KOPT-K1 (cell line): ENCODE results near the gene OTOR.

ENCODE experiments used
- H3K27ac ChIP-seq: fragments of 200-600 bp; sonication (generic); 2 replicates; pipeline ENCODE4 v1.5.1; 2016; ENCODE audit warnings: antibody characterized with exemption, mild to moderate bottlenecking, low read depth, low read length; ENCODE audit not compliant: poor library complexity, severe bottlenecking
- H3K36me3 ChIP-seq: fragments of 200-600 bp; sonication (generic); 2 replicates; pipeline ENCODE4 v1.5.1; 2017; ENCODE audit warnings: antibody characterized with exemption, mild to moderate bottlenecking, low read length, moderate library complexity; ENCODE audit not compliant: insufficient read depth
- H3K9me3 ChIP-seq: fragments of 200-600 bp; sonication (generic); 2 replicates; pipeline ENCODE4 v1.5.1; 2017; ENCODE audit warnings: antibody characterized with exemption, low read length, mild to moderate bottlenecking; ENCODE audit not compliant: insufficient read depth, poor library complexity, severe bottlenecking

OTOR gene, protein sequence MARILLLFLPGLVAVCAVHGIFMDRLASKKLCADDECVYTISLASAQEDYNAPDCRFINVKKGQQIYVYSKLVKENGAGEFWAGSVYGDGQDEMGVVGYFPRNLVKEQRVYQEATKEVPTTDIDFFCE

DNA sequence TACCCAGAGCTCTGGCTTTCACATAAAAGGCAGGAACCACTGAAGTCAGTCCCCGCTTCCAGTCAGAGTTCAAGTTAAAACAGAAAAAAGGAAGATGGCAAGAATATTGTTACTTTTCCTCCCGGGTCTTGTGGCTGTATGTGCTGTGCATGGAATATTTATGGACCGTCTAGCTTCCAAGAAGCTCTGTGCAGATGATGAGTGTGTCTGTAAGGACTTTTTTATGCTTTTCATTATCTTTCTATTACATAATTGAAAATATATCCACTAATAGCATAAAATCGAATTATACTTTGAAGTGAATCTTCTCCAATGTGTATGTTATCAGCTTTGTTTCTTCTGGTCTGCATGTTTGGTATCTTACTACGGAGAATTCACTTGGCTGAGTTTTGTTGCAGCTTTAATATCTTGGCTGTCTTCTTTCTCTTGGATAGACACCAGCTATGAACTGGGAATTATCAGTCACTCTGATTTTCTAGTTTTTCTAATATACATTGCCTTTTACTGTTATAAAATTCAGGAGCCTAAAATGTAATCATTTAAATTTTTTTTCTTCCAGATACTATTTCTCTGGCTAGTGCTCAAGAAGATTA lies at the start of gene OTOR:
Gene OTOR (plus strand): TSS at position 51 of the 593 bp plus-strand sequence. CDS start 44 bp downstream, at position 95.
- Histone ChIP-seq H3K9me3 (no peaks in the 10 kb centered on the region), H3K27ac (no peak within 1 kb of the TSS), H3K36me3 (no peaks in the 10 kb centered on the region)

- Histone ChIP-seq H3K36me3 (no peaks in the 10 kb centered on the region), H3K27ac (no peak overlapping the region), H3K9me3 (no peaks in the 10 kb centered on the region)
Observed at GRCh38 chr20:16699293-16699692, 48.9 kb upstream of the OTOR start.

GRCh38 chr20:16701296-16701695 lies 46.9 kb upstream of the OTOR start:
- H3K9me3 ChIP-seq = peaks cover 10% of the 10 kb centered on the region
- H3K27ac ChIP-seq = no peak overlapping the region
- H3K36me3 ChIP-seq = no peaks in the 10 kb centered on the region

DNA sequence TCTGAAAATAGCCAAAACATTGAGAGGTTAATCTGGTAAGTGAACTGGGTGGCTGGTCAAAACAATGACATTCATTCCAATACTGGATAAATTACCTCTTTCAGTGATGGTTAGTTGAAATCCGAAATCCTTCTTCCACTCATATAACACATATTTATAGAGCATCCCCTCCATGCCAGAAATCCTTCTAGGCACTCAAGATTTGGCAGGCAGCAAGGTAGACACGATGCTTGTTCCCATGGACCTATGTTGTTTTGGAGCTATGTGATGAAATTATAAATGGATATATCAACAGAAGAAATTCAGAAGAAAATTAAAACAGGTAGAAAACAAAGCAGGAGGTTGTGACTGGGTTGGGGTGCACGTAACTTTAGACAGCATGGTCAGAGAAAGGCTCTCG lies 44.6 kb upstream of the OTOR start:
- Histone ChIP-seq H3K27ac (no peak overlapping the region), H3K9me3 (peaks cover 21% of the 10 kb centered on the region), H3K36me3 (no peaks in the 10 kb centered on the region)

DNA sequence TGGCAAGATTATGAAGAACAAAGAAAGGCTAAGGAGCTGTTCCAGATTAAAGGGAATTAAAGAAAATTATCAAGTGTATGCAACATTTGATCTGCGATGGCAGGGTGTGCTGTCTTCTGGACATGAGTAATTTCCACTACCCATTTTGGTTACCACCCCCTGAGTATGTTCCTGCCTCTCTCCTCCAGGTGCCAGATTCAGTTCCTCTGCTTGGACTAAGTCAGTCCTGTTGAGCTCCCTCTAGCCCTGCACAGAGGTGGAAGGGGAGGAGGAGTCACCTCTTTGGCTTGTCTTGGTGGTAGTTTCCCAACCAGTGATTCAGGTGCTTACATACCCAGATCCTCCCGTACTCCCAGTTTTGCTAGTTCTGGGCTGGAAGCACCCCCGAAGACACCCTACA lies 40.5 kb upstream of the OTOR start:
- peaks cover 21% of the 10 kb centered on the region for H3K9me3 ChIP-seq
- no peaks in the 10 kb centered on the region for H3K36me3 ChIP-seq

DNA sequence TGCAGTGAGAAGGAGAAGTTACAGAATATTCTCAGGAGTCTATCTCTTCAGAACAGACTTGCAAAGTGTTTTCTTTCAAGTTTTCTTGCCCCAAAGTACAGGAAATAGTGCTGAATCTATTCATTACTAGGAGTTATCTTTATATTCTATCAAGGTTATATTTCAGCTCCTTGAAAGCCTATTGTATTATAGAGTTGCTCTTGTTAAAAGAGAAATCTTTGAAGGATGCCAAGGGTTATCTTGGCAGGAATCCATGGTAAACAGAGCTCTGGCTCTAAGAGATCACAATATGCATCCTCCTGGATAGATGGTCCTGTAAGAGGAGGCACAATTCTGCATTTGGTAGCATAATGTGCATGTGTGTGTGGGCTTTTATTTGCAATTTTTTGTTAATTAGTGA lies 39.6 kb upstream of the OTOR start:
- Histone ChIP-seq H3K36me3 (no peaks in the 10 kb centered on the region), H3K9me3 (peaks cover 24% of the 10 kb centered on the region), H3K27ac (no peak overlapping the region)

More for the DNA sequence above, 40.5 kb upstream of the OTOR start:
- no peak overlapping the region for H3K27ac ChIP-seq

DNA sequence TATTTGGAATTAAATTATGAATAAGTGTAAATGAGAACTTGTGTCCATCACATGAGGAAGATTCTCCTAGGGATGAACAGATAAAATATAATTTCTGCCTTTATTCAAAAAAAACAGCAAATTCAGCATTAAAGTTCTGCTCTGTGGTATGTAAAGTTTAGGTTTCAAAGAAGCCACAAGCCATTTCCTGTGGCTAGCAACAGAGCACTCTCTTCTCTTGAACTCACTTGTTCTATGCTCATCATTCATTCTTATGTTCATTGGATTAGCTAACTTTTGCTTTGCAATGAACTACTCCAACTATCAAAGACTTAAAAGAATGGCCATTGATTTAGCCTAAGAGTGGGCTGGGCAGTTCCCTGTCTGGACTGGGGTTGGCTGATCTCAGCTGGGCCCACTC lies 39.1 kb upstream of the OTOR start:
- H3K27ac ChIP-seq = no peak overlapping the region
- peaks cover 29% of the 10 kb centered on the region for H3K9me3 ChIP-seq
- no peaks in the 10 kb centered on the region for H3K36me3 ChIP-seq

- Histone ChIP-seq H3K9me3 (peaks cover 33% of the 10 kb centered on the region), H3K36me3 (no peaks in the 10 kb centered on the region), H3K27ac (no peak overlapping the region)
Observed at GRCh38 chr20:16710781-16711180, 37.4 kb upstream of the OTOR start.

- peaks cover 23% of the 10 kb centered on the region for H3K9me3 ChIP-seq
- no peaks in the 10 kb centered on the region for H3K36me3 ChIP-seq
- H3K27ac ChIP-seq = no peak overlapping the region
Observed at GRCh38 chr20:16711661-16712258, 36.4 kb upstream of the OTOR start.

DNA sequence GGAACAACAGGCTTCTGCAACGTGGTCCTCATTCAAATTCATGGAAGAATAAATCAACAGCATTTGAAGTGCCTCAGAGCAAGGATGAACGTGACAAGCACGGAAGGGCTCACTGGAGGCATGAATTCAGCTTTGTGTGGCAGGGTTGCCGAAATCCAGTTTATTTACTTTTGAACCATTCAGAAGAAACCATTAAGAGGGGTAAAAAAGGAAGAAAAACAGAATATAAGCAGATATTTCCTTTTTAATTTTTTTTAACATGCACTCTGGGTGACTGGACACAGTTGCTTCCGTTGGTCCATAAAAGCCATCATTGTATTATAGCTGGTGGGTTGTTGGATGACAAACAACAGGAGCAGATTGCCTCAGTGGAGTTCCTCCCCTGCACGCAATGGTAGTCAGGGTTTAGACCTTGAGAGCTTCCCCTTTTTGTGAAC lies 35.6 kb upstream of the OTOR start:
- Histone ChIP-seq H3K27ac (no peak overlapping the region), H3K9me3 (peaks cover 18% of the 10 kb centered on the region), H3K36me3 (no peaks in the 10 kb centered on the region)

DNA sequence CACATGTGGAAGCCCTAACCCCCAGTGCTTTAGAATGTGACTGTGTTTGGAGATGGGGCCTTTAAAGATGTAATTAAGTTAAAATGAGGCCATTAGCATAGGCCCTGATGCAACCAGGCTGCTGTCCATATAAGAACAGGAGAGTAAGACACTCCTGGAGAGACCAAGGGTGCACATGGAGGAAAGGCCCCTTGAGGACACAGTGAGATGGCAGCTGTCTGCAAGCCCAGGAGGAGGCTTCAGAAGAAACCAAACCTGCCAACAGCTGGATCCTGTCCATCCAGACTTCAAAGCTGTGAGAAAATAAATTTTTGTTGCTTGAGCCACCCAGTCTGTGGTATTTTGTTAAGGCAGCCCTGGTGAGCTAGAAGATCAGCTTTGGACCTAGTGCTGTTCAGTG lies 35.1 kb upstream of the OTOR start:
- Histone ChIP-seq H3K27ac (no peak overlapping the region), H3K36me3 (no peaks in the 10 kb centered on the region), H3K9me3 (peaks cover 17% of the 10 kb centered on the region)

GRCh38 chr20:16714242-16714641 lies 33.9 kb upstream of the OTOR start:
- Histone ChIP-seq H3K27ac (no peak overlapping the region), H3K9me3 (peaks cover 17% of the 10 kb centered on the region), H3K36me3 (no peaks in the 10 kb centered on the region)

DNA sequence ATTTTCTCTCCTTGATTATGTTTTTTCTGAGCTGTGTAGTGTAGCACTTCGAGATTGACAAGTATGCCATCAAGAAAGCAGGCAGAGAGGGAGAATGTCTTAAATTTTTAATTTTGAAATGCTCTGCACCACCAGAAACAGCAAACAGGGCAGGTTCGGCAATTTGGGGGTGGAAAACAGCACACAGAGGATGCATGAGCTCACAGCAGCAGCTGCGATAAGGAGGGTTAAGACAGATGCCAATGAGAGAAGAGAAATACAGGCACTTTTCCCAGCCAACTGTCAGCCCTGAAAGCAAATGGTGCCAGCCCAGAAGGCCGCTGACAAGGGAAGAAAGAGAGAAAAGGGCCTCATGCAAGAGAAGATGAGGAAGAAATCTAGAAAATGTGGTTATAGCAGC lies 33.4 kb upstream of the OTOR start:
- no peak overlapping the region for H3K27ac ChIP-seq
- peaks cover 17% of the 10 kb centered on the region for H3K9me3 ChIP-seq
- no peaks in the 10 kb centered on the region for H3K36me3 ChIP-seq

GRCh38 chr20:16719421-16719820 lies 28.7 kb upstream of the OTOR start:
- Histone ChIP-seq H3K9me3 (peaks cover 11% of the 10 kb centered on the region), H3K27ac (no peak overlapping the region), H3K36me3 (no peaks in the 10 kb centered on the region)

DNA sequence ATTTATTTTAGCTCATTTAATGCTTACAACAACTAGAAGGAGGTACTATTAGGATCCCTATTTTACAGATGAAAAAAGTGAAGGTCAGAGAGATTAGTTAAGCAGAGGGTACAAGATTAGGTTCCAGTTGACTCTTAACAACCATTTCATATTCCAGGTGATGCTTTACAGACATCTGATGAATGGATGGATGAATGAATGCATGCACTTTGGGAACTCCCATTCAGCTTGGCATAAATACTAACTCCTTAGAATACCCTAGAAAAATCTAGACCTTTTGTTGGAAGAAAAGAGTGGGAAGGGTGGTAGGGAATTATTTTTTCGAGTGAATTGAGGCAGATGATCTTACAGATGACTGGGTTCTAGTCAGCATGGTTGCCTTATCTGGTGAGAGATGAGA lies 19.1 kb upstream of the OTOR start:
- Histone ChIP-seq H3K9me3 (peaks cover 22% of the 10 kb centered on the region), H3K27ac (no peak overlapping the region), H3K36me3 (peaks cover 27% of the 10 kb centered on the region)
